ENCODE measurements around the gene SPDYE3.
"Not testable (repeated sequence)": the region's sequence is repeated elsewhere in the genome, so short reads cannot be mapped to it uniquely, and the experiment has no call there.

SPDYE3 gene

DNA sequence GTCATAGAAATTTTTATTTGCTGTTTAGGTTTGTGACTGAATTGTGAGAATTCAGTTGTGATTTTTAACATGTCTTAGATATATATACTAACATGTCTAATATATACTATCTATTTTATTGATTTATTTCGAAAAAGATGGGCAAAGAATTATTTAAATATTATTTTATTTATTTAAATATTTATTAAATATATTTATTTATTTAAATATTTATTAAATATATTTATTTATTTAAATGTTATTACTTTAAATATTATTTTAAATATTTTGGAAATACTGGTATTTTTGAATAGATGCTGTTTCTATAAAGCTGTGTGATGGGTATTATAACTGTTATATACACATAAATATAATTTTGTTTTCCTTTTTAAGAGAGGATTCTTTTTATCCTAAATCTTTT lies 14.1 kb downstream of the SPDYE3 start:
- H3K4me3 ChIP-seq (ENCODE audit: low read depth, low read length); CTCF ChIA-PET; DNase-seq (ENCODE audit: low read depth, low spot score); POLR2A ChIA-PET: not testable (repeated sequence)

- POLR2A ChIA-PET; DNase-seq (ENCODE audit: low read depth, low spot score); H3K4me3 ChIP-seq (ENCODE audit: low read depth, low read length); CTCF ChIA-PET: not testable (repeated sequence)
Measured at GRCh38 chr7:100324194-100324593, 16.7 kb downstream of the SPDYE3 start.

DNA sequence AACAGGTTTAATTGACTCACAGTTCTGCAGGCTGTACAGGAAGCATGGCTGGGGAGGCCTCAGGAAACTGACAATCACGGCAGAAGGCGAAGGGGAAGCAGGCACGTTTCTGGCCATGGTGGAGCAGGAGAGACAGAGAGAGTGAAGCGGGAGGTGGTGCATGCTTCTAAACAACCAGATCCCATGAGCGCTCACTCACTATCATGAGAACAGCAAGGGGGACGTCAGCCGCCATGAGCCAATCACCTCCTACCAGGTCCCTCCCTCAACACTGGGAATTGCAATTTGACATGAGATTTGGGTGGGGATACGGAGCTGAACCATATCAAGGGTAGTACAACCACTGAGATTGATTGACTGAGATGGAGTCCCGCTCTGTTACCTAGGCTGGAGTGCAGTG lies 18.2 kb downstream of the SPDYE3 start:
- POLR2A ChIA-PET; DNase-seq (ENCODE audit: low read depth, low spot score); CTCF ChIA-PET: not testable (repeated sequence)

DNA sequence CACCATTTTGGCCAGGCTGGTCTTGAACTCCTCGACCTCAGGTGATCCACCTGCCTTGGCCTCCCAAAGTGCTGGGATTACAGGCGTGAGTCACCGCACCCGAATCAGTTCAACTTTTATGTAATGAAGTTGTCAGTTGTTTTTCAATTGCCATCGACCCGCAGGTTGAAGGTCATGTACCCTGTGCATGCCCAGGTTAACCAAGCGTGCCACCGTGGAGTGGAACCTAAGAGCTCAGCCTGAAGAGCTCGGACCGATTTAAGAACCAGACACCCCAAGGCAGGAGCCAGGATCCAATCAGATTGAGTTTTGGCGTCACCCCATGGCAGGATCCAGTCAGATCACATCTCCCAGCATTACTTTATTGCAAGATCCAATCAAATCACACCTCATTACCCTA lies 19.4 kb downstream of the SPDYE3 start:
- H3K4me3 ChIP-seq (ENCODE audit: low read depth, low read length); CTCF ChIA-PET; DNase-seq (ENCODE audit: low read depth, low spot score); POLR2A ChIA-PET: not testable (repeated sequence)

More for the DNA sequence above, 18.2 kb downstream of the SPDYE3 start:
- H3K4me3 ChIP-seq (ENCODE audit: low read depth, low read length), result not testable (repeated sequence)

- peak overlapping the region; percentile 73 for H3K4me3 ChIP-seq (ENCODE audit: low read depth, low read length)
- CTCF ChIA-PET, result interaction anchor here (1.3 kb wide), 1 partner anchor 13 kb away, joined by 3 read pairs; no protein-coding TSS in a partner anchor
- POLR2A ChIA-PET, result not testable (repeated sequence)
- peak; percentile 53 for DNase-seq (ENCODE audit: low read depth, low spot score)
Measured at GRCh38 chr7:100335566-100336466, 28.3 kb downstream of the SPDYE3 start.

GRCh38 chr7:100338083-100338696 lies 30.7 kb downstream of the SPDYE3 start:
- H3K4me3 ChIP-seq (ENCODE audit: low read depth, low read length); DNase-seq (ENCODE audit: low read depth, low spot score); CTCF ChIA-PET; POLR2A ChIA-PET: not testable (repeated sequence)

GRCh38 chr7:100341286-100341685 lies 33.8 kb downstream of the SPDYE3 start:
- POLR2A ChIA-PET; H3K4me3 ChIP-seq (ENCODE audit: low read depth, low read length); DNase-seq (ENCODE audit: low read depth, low spot score): not testable (repeated sequence)
- CTCF ChIA-PET, result interaction anchor here (2.9 kb wide), 1 partner anchor 208 kb away, joined by 12 read pairs; no protein-coding TSS in a partner anchor

DNA sequence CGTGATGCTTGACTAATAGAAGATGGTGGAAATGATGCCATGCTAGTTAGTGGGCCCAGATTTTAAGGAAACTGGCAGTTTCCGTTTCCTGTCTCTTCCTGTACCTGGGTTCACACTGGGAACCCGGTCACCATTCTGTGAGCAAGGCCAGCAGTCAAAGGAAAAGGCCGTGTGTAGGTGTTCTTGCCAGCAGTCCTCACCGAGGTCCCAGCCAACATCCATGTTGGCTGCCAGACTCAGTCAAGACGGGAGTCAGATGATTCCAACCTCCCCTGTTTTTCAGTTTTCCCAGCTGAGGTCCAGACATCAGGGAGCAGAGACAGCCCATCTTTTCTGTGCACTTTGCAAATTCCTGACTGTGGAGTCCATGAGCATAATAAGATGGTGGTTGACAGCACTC lies 35.3 kb downstream of the SPDYE3 start:
- CTCF ChIA-PET, result interaction anchor here (0.9 to 2.9 kb wide), 2 partner anchors 124 to 210 kb away, joined by 5 to 12 read pairs; no protein-coding TSS in a partner anchor
- H3K4me3 ChIP-seq (ENCODE audit: low read depth, low read length), result no peak overlapping the region
- POLR2A ChIA-PET, result no interaction called here
- TF ChIP-seq, protein P1, sequence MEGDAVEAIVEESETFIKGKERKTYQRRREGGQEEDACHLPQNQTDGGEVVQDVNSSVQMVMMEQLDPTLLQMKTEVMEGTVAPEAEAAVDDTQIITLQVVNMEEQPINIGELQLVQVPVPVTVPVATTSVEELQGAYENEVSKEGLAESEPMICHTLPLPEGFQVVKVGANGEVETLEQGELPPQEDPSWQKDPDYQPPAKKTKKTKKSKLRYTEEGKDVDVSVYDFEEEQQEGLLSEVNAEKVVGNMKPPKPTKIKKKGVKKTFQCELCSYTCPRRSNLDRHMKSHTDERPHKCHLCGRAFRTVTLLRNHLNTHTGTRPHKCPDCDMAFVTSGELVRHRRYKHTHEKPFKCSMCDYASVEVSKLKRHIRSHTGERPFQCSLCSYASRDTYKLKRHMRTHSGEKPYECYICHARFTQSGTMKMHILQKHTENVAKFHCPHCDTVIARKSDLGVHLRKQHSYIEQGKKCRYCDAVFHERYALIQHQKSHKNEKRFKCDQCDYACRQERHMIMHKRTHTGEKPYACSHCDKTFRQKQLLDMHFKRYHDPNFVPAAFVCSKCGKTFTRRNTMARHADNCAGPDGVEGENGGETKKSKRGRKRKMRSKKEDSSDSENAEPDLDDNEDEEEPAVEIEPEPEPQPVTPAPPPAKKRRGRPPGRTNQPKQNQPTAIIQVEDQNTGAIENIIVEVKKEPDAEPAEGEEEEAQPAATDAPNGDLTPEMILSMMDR (IDR thresholded peaks at IDR 0.05; ENCODE audit: insufficient read depth, low read length, missing control alignments), result no peak
- no peak for DNase-seq (ENCODE audit: low read depth, low spot score)

DNA sequence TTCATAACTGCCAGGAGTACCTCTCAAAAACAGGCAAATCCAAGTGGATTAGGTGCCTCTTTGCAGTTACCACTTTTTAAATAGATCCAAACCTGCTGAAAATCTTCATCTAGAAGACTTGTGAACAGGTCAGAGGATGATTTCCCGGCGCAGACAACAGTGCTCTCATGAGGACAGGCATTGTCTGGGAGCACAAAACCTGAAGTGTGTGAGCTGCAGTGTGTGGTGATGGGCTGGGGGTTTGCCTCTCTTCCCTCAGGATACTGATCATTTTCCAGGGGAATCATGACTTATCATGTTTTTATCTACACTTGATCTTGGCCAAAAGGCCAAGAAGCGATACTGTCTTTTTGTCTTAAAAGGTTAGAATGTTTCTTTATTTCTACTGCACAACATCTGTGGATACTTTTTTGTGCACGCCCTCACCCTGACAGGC lies 36.6 kb downstream of the SPDYE3 start:
- DNase-seq (ENCODE audit: low read depth, low spot score); H3K4me3 ChIP-seq (ENCODE audit: low read depth, low read length); POLR2A ChIA-PET: not testable (repeated sequence)
- CTCF ChIA-PET, result interaction anchor here (1.1 to 4.6 kb wide), 6 partner anchors 15 to 211 kb away, joined by 3 to 38 read pairs (median 6); no protein-coding TSS in a partner anchor

DNA sequence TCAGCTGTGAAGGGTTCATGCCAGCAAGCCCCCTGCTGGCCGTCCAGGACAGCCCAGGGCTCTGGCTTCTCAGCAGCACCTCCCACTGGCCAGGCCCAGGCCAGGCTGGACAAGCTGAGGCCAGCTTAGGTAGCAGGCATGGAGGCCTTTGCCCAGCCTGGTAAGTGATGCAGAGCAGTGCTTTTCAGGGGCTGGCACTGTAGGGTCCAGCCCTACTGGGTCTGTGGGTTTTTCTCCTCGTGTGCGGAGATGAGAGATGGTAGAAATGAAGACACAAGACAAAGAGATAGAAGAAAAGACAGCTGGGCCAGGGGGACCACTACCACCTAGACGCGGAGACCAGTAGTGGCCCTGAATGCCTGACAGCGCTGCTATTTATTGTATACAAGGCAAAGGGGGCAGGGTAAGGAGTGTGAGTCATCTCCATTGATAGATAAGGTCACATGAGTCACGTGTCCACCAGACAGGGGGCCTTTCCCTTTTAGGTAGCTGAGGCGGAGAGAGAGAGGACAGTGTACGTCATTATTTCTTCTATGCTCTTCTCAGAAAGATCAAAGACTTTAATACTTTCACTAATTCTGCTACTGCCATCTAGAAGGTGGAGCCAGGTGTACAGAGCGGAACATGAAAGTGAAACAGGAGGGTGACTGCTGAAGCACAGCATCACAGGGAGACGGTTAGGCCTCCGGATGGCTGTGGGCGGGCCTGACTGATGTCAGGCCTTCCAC lies 37.2 kb downstream of the SPDYE3 start:
- CTCF ChIA-PET, result interaction anchor here (0.8 to 5.4 kb wide), 9 partner anchors 10 to 212 kb away, joined by 3 to 38 read pairs (median 5); no protein-coding TSS in a partner anchor
- DNase-seq (ENCODE audit: low read depth, low spot score); H3K4me3 ChIP-seq (ENCODE audit: low read depth, low read length); POLR2A ChIA-PET: not testable (repeated sequence)
- TF ChIP-seq, protein P1 (IDR thresholded peaks at IDR 0.05; ENCODE audit: insufficient read depth, low read length, missing control alignments), result peak; percentile 16
